BE2C (cell line): Measurements from ENCODE around the gene ABI3.
A peak's percentile ranks its signal among the peaks of the same experiment; 100 is the strongest.

Experiments
- DNase-seq: peaks from one replicate; pipeline ENCODE4 v3.0.0-alpha.2; 2020
- H3K27me3 ChIP-seq: fragments of 250-450 bp; sonication (Bioruptor Pico); 2 replicates; pipeline ENCODE4 v1.5.1; 2020; ENCODE audit warnings: mild to moderate bottlenecking
- H3K36me3 ChIP-seq: fragments of 250-450 bp; sonication (Bioruptor Pico); 2 replicates; pipeline ENCODE4 v1.5.1; 2020; ENCODE audit warnings: mild to moderate bottlenecking
- H3K4me1 ChIP-seq: fragments of 250-450 bp; sonication (Bioruptor Pico); 2 replicates; pipeline ENCODE4 v1.5.1; 2020
- H3K4me3 ChIP-seq: 2 replicates; pipeline ENCODE4 v1.5.1; 2011; ENCODE audit warnings: low read depth, low read length
- H3K9me3 ChIP-seq: fragments of 250-450 bp; sonication (Bioruptor Pico); 2 replicates; pipeline ENCODE4 v1.5.1; 2020
- CTCF ChIP-seq: IDR thresholded peaks from 2 replicates; pipeline ENCODE4 v1.5.1; 2012; ENCODE audit warnings: mild to moderate bottlenecking, low read depth, low read length

ABI3 gene

GRCh38 chr17:49241692-49242397, 31.3 kb downstream of the ABI3 start:
- H3K27me3 ChIP-seq, result peaks cover 3% of the 10 kb centered on the region; the same call in 1 of the 2 replicates
- no peaks in the 10 kb centered on the region for H3K36me3 ChIP-seq
- no peak overlapping the region for H3K4me3 ChIP-seq
- no peak for TF ChIP-seq CTCF
- H3K4me1 ChIP-seq, result no peaks in the 10 kb centered on the region
- no peak for DNase-seq
- H3K9me3 ChIP-seq, result no peaks in the 10 kb centered on the region

- TF ChIP-seq CTCF, result no peak
- H3K9me3 ChIP-seq, result no peaks in the 10 kb centered on the region
- no peaks in the 10 kb centered on the region for H3K36me3 ChIP-seq
- H3K4me3 ChIP-seq, result no peak overlapping the region
- no peak for DNase-seq
- H3K27me3 ChIP-seq, result peaks cover 3% of the 10 kb centered on the region; the same call in 1 of the 2 replicates
- H3K4me1 ChIP-seq, result no peaks in the 10 kb centered on the region
These were observed 32.3 kb downstream of the ABI3 start for GRCh38 chr17:49242813-49243212.

- Histone ChIP-seq H3K4me1 (no peaks in the 10 kb centered on the region), H3K36me3 (no peaks in the 10 kb centered on the region), H3K27me3 (peaks cover 3% of the 10 kb centered on the region; the same call in 1 of the 2 replicates), H3K4me3 (no peak overlapping the region), H3K9me3 (no peaks in the 10 kb centered on the region)
- TF ChIP-seq CTCF, result no peak
- no peak for DNase-seq
These were observed 34.3 kb downstream of the ABI3 start for GRCh38 chr17:49244839-49245238.

GRCh38 chr17:49247944-49248343, 37.4 kb downstream of the ABI3 start:
- TF ChIP-seq CTCF, result no peak
- Histone ChIP-seq H3K4me1 (no peaks in the 10 kb centered on the region), H3K4me3 (no peak overlapping the region), H3K27me3 (no peaks in the 10 kb centered on the region), H3K36me3 (no peaks in the 10 kb centered on the region), H3K9me3 (no peaks in the 10 kb centered on the region)
- no peak for DNase-seq

GRCh38 chr17:49249292-49249794, 38.8 kb downstream of the ABI3 start:
- Histone ChIP-seq H3K4me3 (no peak overlapping the region), H3K9me3 (no peaks in the 10 kb centered on the region), H3K4me1 (no peaks in the 10 kb centered on the region), H3K36me3 (no peaks in the 10 kb centered on the region), H3K27me3 (no peaks in the 10 kb centered on the region)
- peak; percentile 31 for DNase-seq
- TF ChIP-seq CTCF, result no peak

GRCh38 chr17:49249890-49250522, 39.5 kb downstream of the ABI3 start:
- no peak for DNase-seq
- no peak for TF ChIP-seq CTCF
- Histone ChIP-seq H3K27me3 (no peaks in the 10 kb centered on the region), H3K4me1 (no peaks in the 10 kb centered on the region), H3K36me3 (no peaks in the 10 kb centered on the region), H3K4me3 (no peak overlapping the region), H3K9me3 (no peaks in the 10 kb centered on the region)
